Cortex of kidney (tissue), 1 donor: ENCODE data around the gene IMPACT.

Experiments
- DNase-seq: peaks from one replicate; lab custom pipeline; 2025; lab: John Stamatoyannopoulos, UW

IMPACT gene

GRCh38 chr18:24475926-24476589, 49.6 kb downstream of the IMPACT start:
- DNase-seq = no peak

GRCh38 chr18:24479371-24479770, 52.9 kb downstream of the IMPACT start:
- no peak for DNase-seq

GRCh38 chr18:24482821-24483220, 56.4 kb downstream of the IMPACT start:
- no peak for DNase-seq

GRCh38 chr18:24485681-24486080, 59.2 kb downstream of the IMPACT start:
- DNase-seq = no peak

- no peak for DNase-seq
Observed at GRCh38 chr18:24486684-24487083, 60.2 kb downstream of the IMPACT start.

- no peak for DNase-seq
Observed at GRCh38 chr18:24488824-24489493, 62.5 kb downstream of the IMPACT start.

- no peak for DNase-seq
Observed at GRCh38 chr18:24490539-24490938, 64.1 kb downstream of the IMPACT start.

GRCh38 chr18:24491927-24492834, 65.7 kb downstream of the IMPACT start:
- no peak for DNase-seq

GRCh38 chr18:24494586-24494985, 68.1 kb downstream of the IMPACT start:
- no peak for DNase-seq

GRCh38 chr18:24497031-24497754, 70.7 kb downstream of the IMPACT start:
- DNase-seq = no peak

GRCh38 chr18:24499814-24500213, 73.3 kb downstream of the IMPACT start:
- no peak for DNase-seq

GRCh38 chr18:24500217-24500616, 73.7 kb downstream of the IMPACT start:
- no peak for DNase-seq

- no peak for DNase-seq
Observed at GRCh38 chr18:24500766-24501165, 74.3 kb downstream of the IMPACT start.

- DNase-seq = no peak
Observed at GRCh38 chr18:24502667-24503523, 76.4 kb downstream of the IMPACT start.
